Aorta (tissue), 5 donors: ENCODE measurements around the gene C22orf31. TPM values are rescaled to one million over a fixed set of nuclear protein-coding genes. Genes with fewer than 3 reads are reported as not detected.

Source experiments
- ATAC-seq: fragments of 200-7000 bp; cut with Tn5 transposase; one replicate; pipeline ENCODE4 v1.9.1; 2022; ENCODE audit warnings: moderate library complexity; ENCODE audit not compliant: low FRiP score
- DNase-seq, 2 donors: peaks; one replicate each; pipeline ENCODE4 v3.0.0-alpha.2; 2020
- H3K27ac ChIP-seq, 2 donors: one replicate each; pipeline ENCODE4 v1.5.1; 2013; ENCODE audit warnings: low read length in 2 of 2, mild to moderate bottlenecking in 2 of 2, moderate library complexity in 2 of 2, control low read depth in 1 of 2, inconsistent platforms in 1 of 2, low read depth in 1 of 2
- H3K27me3 ChIP-seq, 2 donors: one replicate each; pipeline ENCODE4 v1.6.1; 2013; ENCODE audit warnings: control low read depth in 1 of 2, low read length in 1 of 2, mild to moderate bottlenecking in 1 of 2, moderate library complexity in 1 of 2; ENCODE audit not compliant: insufficient read depth in 2 of 2, control insufficient read depth in 1 of 2
- H3K36me3 ChIP-seq, 2 donors: one replicate each; pipeline ENCODE4 v1.6.1; 2013; ENCODE audit warnings: control low read depth in 1 of 2, low read length in 1 of 2, mild to moderate bottlenecking in 1 of 2; ENCODE audit not compliant: insufficient read depth in 2 of 2, control insufficient read depth in 1 of 2
- H3K4me1 ChIP-seq, 2 donors: one replicate each; pipeline ENCODE4 v1.6.1; 2013; ENCODE audit warnings: low read length in 2 of 2, control low read depth in 1 of 2, mild to moderate bottlenecking in 1 of 2, moderate library complexity in 1 of 2; ENCODE audit not compliant: insufficient read depth in 2 of 2, control insufficient read depth in 1 of 2
- H3K4me3 ChIP-seq, 2 donors: one replicate each; pipeline ENCODE4 v1.5.1; 2013; ENCODE audit warnings: low read length in 2 of 2, control low read depth in 1 of 2, mild to moderate bottlenecking in 1 of 2
- H3K9me3 ChIP-seq: one replicate; pipeline ENCODE4 v1.6.1; 2013; ENCODE audit warnings: mild to moderate bottlenecking, low read length; ENCODE audit not compliant: control insufficient read depth
- WGBS, 2 donors: extraction: QIAGEN DNeasy Blood & Tissue Kit; methylation state at CpG; one replicate each; pipeline ENCODE4 v1.1.7; 2013; 5-methylcytosine and 5-hydroxymethylcytosine counted together
- intact Hi-C, 2 donors: fragments of 100-400 bp; cut with DNase I; formaldehyde crosslinking; loops; one replicate each; pipeline versions ENCODE4 v1.14.2 to v1.15.0; 2022
- polyA plus RNA-seq, 2 donors: library from polyadenylated mRNA; stranded (reverse); fragments of 200-250 nt; gene quantifications; one replicate each; pipeline ENCODE4 v1.2.3, GENCODE V29; 2013
- total RNA-seq, 2 donors: library from RNA; stranded (reverse); fragmentation: NEBNext Ultra II Directional; extraction: Animal tissue kit (Norgen Biotek cat#: 25700); gene quantifications; one replicate each; pipeline ENCODE4 v1.2.1, GENCODE V29; 2021
- donor health status: healthy with polysubstance abuse.
- donor health status: Bipolar disorder and iron deficiency.
- donor health status: DM: no; HTN: no; CAD: no.
- donor health status: DM: no; HTN: no; CAD: no.
- donor health status: DM: yes; HTN: yes; CAD: no.

The C22orf31 gene
- total and polyA plus RNA-seq, 4 donors, result not detected

DNA sequence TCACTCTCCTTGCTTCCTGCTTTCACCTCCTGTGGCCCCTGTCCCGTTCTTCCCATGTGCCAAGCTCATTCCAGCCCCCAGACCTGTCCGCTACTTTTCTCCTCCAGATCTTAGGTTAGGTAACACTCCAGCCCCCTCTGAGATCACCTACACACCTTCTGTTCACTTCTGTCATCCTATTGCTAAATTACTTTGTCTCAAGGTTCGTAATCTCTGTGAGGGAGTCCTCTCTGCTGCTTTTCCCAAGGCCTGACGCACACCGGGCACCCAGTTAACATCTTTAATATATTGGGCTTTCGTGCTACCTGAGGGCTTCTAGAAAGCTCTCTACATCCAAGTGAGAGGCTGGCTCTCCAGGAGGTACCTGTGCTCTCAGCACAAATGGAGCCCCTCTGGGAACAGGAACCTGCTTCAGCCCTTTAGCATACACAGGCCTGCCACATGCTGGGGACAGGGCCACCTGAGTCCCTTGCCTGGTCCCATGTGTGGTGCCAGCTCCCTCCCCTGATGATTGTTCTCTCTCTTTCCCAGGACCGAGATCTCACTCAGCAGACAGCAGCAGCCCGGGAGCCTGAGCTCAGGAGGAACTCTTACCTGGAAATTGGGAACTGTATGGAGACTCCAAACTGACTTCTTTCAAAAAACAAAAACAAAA is 8.5 kb downstream of the C22orf31 start:
- WGBS, 2 donors, result 92 to 93% methylated on average over 8 of the region's 8 CpGs
- intact Hi-C loops, result no loop called here

GRCh38 chr22:29050457-29050856 is 11.2 kb downstream of the C22orf31 start:
- ATAC-seq (peak; percentile 6), DNase-seq (no peak)
- H3K27me3 ChIP-seq, result no peaks in the 10 kb centered on the region
- no peaks in the 10 kb centered on the region for H3K9me3 ChIP-seq
- H3K4me3 ChIP-seq, result no peak overlapping the region
- H3K27ac ChIP-seq, result no peak overlapping the region
- peaks cover 0 to 10% of the 10 kb centered on the region in 2 donors for H3K36me3 ChIP-seq
- WGBS, 2 donors, result 90% methylated on average over 22 to 24 of the region's 24 CpGs
- intact Hi-C loops, result no loop called here
- H3K4me1 ChIP-seq, result no peaks in the 10 kb centered on the region

More for the DNA sequence above, 8.5 kb downstream of the C22orf31 start:
- no peaks in the 10 kb centered on the region for H3K9me3 ChIP-seq
- no peak for DNase-seq
- ATAC-seq, result no peak
- H3K4me3 ChIP-seq, result no peak overlapping the region
- no peaks in the 10 kb centered on the region for H3K4me1 ChIP-seq
- no peak overlapping the region for H3K27ac ChIP-seq
- H3K36me3 ChIP-seq, result peaks cover 0 to 10% of the 10 kb centered on the region in 2 donors
- no peaks in the 10 kb centered on the region for H3K27me3 ChIP-seq

- H3K27ac ChIP-seq, result no peak overlapping the region
- ATAC-seq (no peak), DNase-seq (no peak)
- H3K4me1 ChIP-seq, result no peaks in the 10 kb centered on the region
- H3K4me3 ChIP-seq, result no peak overlapping the region
- H3K27me3 ChIP-seq, result no peaks in the 10 kb centered on the region
- H3K36me3 ChIP-seq, result peaks cover 0 to 10% of the 10 kb centered on the region in 2 donors
- H3K9me3 ChIP-seq, result no peaks in the 10 kb centered on the region
- 89 to 90% methylated on average over 38 of the region's 38 CpGs for WGBS, 2 donors
- intact Hi-C loops, result loop anchor here in 1 of 2 donors (10.0 kb wide), 1 partner anchor 445 kb away; no protein-coding TSS in a partner anchor
These were observed 11.9 kb downstream of the C22orf31 start for GRCh38 chr22:29049655-29050263.

GRCh38 chr22:29048822-29049654 is 12.6 kb downstream of the C22orf31 start:
- DNase-seq (no peak), ATAC-seq (no peak)
- no peaks in the 10 kb centered on the region for H3K9me3 ChIP-seq
- peaks cover 0 to 10% of the 10 kb centered on the region in 2 donors for H3K36me3 ChIP-seq
- 90 to 92% methylated on average over 31 of the region's 31 CpGs for WGBS, 2 donors
- no peak overlapping the region for H3K4me3 ChIP-seq
- H3K27me3 ChIP-seq, result no peaks in the 10 kb centered on the region
- intact Hi-C loops, result loop anchor here in 1 of 2 donors (10.0 kb wide), 1 partner anchor 444 kb away; no protein-coding TSS in a partner anchor
- H3K27ac ChIP-seq, result no peak overlapping the region
- no peaks in the 10 kb centered on the region for H3K4me1 ChIP-seq

GRCh38 chr22:29044657-29045176 is 16.9 kb downstream of the C22orf31 start:
- Histone ChIP-seq H3K27me3 (no peaks in the 10 kb centered on the region), H3K4me3 (no peak overlapping the region), H3K4me1 (peaks cover 0 to 4% of the 10 kb centered on the region in 2 donors), H3K27ac (peak overlapping the region in 1 of 2 donors; percentile 69), H3K9me3 (no peaks in the 10 kb centered on the region), H3K36me3 (peaks cover 0 to 6% of the 10 kb centered on the region in 2 donors)
- intact Hi-C loops, result loop anchor here in 1 of 2 donors (10.0 kb wide), 1 partner anchor 440 kb away; no protein-coding TSS in a partner anchor
- DNase-seq (no peak), ATAC-seq (peak; percentile 42)
- WGBS, 2 donors, result 57 to 65% methylated on average over 13 of the region's 13 CpGs

GRCh38 chr22:29043906-29044575 is 17.6 kb downstream of the C22orf31 start:
- WGBS, 2 donors, result 74 to 79% methylated on average over 7 of the region's 7 CpGs
- DNase-seq (no peak), ATAC-seq (no peak)
- H3K4me1 ChIP-seq, result peaks cover 0 to 4% of the 10 kb centered on the region in 2 donors
- H3K27me3 ChIP-seq, result no peaks in the 10 kb centered on the region
- H3K4me3 ChIP-seq, result no peak overlapping the region
- no peaks in the 10 kb centered on the region for H3K36me3 ChIP-seq
- peak overlapping the region in 1 of 2 donors; percentile 69 for H3K27ac ChIP-seq
- H3K9me3 ChIP-seq, result no peaks in the 10 kb centered on the region
- intact Hi-C loops, result loop anchor here in 1 of 2 donors (10.0 kb wide), 1 partner anchor 439 kb away; no protein-coding TSS in a partner anchor

DNA sequence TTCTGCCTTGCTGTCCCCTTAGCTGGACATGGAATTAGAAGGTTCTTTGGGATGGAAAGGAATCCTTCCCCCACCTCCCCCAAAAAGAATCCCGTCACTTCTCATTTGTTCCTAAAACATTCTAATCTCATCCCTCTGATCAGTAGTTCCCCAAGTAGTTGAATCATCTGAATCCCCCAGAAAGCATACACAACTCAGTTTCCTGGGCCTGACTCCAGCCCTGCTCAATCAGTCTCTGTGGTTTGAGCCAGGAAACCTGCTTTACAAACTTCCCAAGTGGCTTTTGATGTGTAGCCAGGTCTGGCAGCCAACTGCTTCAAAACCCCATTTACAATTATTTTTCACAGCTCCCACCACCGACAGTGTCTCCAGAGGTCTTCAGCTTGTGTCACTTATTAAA is 20.2 kb downstream of the C22orf31 start:
- intact Hi-C loops, result loop anchor here (2.0 to 10.0 kb wide), 2 partner anchors 185 to 437 kb away; no protein-coding TSS in a partner anchor
- Histone ChIP-seq H3K9me3 (no peaks in the 10 kb centered on the region), H3K27ac (no peak overlapping the region), H3K36me3 (no peaks in the 10 kb centered on the region), H3K27me3 (no peaks in the 10 kb centered on the region), H3K4me1 (peaks cover 0 to 4% of the 10 kb centered on the region in 2 donors), H3K4me3 (no peak overlapping the region)
- DNase-seq (peak in 1 of 2 donors; percentile 57), ATAC-seq (no peak)
- WGBS, 2 donors, result 10 to 13% methylated on average over 2 of the region's 2 CpGs
